Measurements from ENCODE around the gene BRSK2. TPM values are rescaled to one million over a fixed set of nuclear protein-coding genes. Genes with fewer than 3 reads are reported as not detected.

BRSK2 gene
- total RNA-seq, 1 donor from 2014 or later = 1.7 TPM

DNA sequence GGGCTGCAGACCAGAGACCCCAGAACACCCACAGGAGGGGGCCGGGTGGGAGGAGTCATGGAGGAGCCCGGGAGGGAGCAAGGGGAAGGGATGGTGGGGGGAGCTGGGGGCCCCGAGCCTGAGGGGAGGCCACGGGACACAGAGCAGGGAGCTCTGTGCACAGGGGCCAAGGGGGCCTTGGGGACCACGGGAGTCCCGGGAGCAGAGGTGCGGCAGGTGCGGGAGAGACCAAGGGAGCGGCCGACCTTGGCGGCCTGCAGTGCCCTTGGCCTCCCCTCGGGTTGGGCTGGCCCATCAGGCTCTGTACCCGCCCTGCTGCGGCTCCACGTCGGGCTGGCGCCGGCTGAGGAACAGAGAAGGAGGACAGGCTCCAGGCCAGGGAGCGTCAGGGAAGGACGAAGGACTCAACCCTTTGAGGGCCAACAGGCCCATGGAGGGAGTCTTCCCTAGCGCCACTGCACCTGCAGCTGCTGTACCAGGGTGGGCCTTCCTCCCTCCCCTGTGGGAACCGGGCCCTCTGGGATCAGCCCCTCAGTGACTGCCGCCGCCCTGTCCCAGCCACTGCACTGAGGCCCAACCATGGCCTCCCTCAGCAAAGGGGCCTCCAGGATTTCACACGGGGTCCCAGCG is 17.8 kb upstream of the BRSK2 start:
- DNase-seq (ENCODE audit: extremely low spot score, unreplicated experiment) = no peak
- Mint-ChIP-seq H3K4me1 (ENCODE audit: unreplicated experiment) (peaks cover 11% of the 10 kb centered on the region), H3K27me3 (ENCODE audit: unreplicated experiment) (peaks cover 5% of the 10 kb centered on the region), H3K36me3 (ENCODE audit: unreplicated experiment) (no peaks in the 10 kb centered on the region), H3K4me3 (ENCODE audit: unreplicated experiment) (no peak overlapping the region), H3K27ac (ENCODE audit: unreplicated experiment) (no peak overlapping the region), H3K9me3 (ENCODE audit: unreplicated experiment) (no peaks in the 10 kb centered on the region)
- TF ChIP-seq, protein P1, sequence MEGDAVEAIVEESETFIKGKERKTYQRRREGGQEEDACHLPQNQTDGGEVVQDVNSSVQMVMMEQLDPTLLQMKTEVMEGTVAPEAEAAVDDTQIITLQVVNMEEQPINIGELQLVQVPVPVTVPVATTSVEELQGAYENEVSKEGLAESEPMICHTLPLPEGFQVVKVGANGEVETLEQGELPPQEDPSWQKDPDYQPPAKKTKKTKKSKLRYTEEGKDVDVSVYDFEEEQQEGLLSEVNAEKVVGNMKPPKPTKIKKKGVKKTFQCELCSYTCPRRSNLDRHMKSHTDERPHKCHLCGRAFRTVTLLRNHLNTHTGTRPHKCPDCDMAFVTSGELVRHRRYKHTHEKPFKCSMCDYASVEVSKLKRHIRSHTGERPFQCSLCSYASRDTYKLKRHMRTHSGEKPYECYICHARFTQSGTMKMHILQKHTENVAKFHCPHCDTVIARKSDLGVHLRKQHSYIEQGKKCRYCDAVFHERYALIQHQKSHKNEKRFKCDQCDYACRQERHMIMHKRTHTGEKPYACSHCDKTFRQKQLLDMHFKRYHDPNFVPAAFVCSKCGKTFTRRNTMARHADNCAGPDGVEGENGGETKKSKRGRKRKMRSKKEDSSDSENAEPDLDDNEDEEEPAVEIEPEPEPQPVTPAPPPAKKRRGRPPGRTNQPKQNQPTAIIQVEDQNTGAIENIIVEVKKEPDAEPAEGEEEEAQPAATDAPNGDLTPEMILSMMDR (IDR thresholded peaks at IDR 0.05) = no peak

DNA sequence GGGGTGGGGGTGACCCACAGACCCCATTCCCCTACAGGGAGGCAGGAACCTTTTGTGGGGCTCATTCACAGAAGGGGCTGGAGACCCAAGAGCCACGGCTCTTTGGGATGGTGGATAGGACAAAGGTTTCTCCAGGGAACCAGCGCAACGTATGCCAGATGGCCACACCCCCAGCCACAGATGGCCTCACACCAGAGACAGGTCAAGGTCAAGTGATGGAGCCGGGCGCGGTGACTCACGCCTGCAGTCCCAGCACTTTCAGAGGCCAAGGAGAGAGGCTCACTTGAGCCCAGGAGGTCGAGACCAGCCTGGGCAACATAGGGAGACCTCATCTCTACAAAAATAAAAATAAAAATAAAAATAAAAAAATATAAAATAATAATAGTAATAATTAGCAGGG is 17.1 kb upstream of the BRSK2 start:
- Mint-ChIP-seq H3K4me1 (ENCODE audit: unreplicated experiment) (peaks cover 11% of the 10 kb centered on the region), H3K9me3 (ENCODE audit: unreplicated experiment) (no peaks in the 10 kb centered on the region), H3K4me3 (ENCODE audit: unreplicated experiment) (no peak overlapping the region), H3K27me3 (ENCODE audit: unreplicated experiment) (peaks cover 10% of the 10 kb centered on the region), H3K27ac (ENCODE audit: unreplicated experiment) (no peak overlapping the region), H3K36me3 (ENCODE audit: unreplicated experiment) (no peaks in the 10 kb centered on the region)
- DNase-seq (ENCODE audit: extremely low spot score, unreplicated experiment) = no peak
- TF ChIP-seq, protein P1 (IDR thresholded peaks at IDR 0.05) = no peak

DNA sequence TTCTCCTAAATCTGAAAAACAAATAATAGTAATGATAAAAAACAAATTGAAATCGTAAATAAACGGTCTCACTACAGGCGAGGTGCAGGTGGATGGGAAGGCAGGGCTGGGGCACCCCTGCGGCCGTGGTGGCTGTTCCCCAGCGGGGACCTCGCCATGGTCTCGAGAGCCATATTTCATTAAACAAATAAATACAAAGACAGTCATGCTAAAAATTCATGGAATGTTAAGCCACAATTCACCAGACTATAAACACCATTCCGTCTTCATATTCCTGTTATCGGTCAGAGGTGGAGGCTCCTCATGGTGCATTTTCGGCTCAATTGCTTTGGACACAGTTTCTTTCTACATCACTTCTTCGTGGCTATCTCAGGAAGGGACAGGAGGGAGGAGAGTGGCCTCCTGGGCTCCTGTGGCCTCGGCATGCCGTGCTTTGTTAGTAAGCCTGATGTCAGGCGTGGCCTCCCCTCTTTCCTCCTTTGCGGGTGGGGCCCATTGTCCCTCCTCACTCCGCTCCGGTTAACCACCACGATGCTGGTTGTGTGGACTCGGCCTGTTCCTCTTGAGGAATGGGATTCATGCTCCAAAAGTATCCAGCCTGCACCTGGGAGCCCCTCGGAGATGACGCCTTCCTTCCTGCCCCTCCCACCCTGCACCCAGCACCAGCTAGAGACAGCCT is 16.1 kb upstream of the BRSK2 start:
- H3K36me3 Mint-ChIP-seq (ENCODE audit: unreplicated experiment) = no peaks in the 10 kb centered on the region
- no peak for DNase-seq (ENCODE audit: extremely low spot score, unreplicated experiment)
- TF ChIP-seq, protein P1 (IDR thresholded peaks at IDR 0.05) = no peak
- peaks cover 11% of the 10 kb centered on the region for H3K4me1 Mint-ChIP-seq (ENCODE audit: unreplicated experiment)
- H3K27ac Mint-ChIP-seq (ENCODE audit: unreplicated experiment) = no peak overlapping the region
- H3K27me3 Mint-ChIP-seq (ENCODE audit: unreplicated experiment) = peaks cover 14% of the 10 kb centered on the region
- no peaks in the 10 kb centered on the region for H3K9me3 Mint-ChIP-seq (ENCODE audit: unreplicated experiment)
- H3K4me3 Mint-ChIP-seq (ENCODE audit: unreplicated experiment) = no peak overlapping the region

DNA sequence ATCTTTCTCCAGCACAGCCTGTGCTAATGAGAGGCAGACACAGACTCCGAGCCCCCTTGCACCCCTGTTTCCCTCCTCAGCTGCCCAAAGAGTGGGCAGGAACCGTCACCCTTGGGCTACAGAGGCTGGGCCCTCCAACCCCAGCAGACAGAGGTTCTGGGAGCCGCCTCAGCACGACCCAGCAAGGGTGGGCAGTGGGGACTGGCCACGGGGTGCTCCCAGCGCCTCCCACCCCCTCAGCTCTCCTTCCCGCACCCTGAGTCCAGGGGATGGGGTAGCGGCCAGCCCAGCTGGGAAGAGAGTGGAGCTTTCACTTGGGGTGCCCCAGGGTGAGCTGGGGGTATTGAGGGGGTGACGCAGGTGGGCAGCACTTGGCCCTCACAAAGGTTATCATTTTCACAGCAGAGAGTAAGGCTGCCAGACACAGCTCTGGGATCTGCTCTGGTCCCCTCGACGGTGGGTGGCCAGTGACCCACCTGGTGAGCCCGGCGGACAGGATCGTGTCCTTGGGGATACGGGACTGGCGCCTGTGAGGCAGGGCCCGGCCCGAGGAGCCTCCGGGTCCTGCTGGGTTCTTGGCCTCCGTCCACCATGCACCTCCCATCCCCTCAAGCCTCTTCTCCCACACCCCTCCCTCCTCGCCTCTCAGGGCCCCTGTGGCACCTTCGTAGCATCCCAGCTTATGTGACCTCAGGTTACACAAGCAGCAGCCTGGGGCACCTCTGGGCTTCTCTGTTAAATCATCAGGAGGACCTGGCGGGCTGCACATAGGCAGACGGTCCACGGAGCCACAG is 14.4 kb upstream of the BRSK2 start:
- peaks cover 11% of the 10 kb centered on the region for H3K4me1 Mint-ChIP-seq (ENCODE audit: unreplicated experiment)
- no peak overlapping the region for H3K4me3 Mint-ChIP-seq (ENCODE audit: unreplicated experiment)
- DNase-seq (ENCODE audit: extremely low spot score, unreplicated experiment) = no peak
- TF ChIP-seq, protein P1 (IDR thresholded peaks at IDR 0.05) = no peak
- H3K9me3 Mint-ChIP-seq (ENCODE audit: unreplicated experiment) = no peaks in the 10 kb centered on the region
- H3K27me3 Mint-ChIP-seq (ENCODE audit: unreplicated experiment) = peaks cover 23% of the 10 kb centered on the region
- H3K36me3 Mint-ChIP-seq (ENCODE audit: unreplicated experiment) = no peaks in the 10 kb centered on the region
- H3K27ac Mint-ChIP-seq (ENCODE audit: unreplicated experiment) = no peak overlapping the region

DNA sequence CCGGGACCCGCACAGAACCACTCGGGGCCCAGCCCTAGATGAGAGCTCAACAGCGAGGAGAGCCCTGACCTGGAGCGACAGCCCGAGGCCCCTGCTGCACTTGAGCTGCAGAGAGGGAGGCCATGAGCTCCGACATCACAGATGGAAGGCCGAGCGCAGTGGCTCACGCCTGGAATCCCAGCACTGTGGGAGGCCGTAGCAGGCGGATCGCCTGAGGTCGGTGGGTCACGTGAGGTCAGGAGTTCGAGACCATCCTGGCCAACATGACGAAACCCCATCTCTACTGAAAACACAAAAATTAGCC is 13.8 kb upstream of the BRSK2 start:
- Mint-ChIP-seq H3K9me3 (ENCODE audit: unreplicated experiment) (no peaks in the 10 kb centered on the region), H3K27ac (ENCODE audit: unreplicated experiment) (no peak overlapping the region), H3K4me1 (ENCODE audit: unreplicated experiment) (peaks cover 11% of the 10 kb centered on the region), H3K27me3 (ENCODE audit: unreplicated experiment) (peaks cover 27% of the 10 kb centered on the region), H3K36me3 (ENCODE audit: unreplicated experiment) (no peaks in the 10 kb centered on the region), H3K4me3 (ENCODE audit: unreplicated experiment) (no peak overlapping the region)
- DNase-seq (ENCODE audit: extremely low spot score, unreplicated experiment) = no peak
- TF ChIP-seq, protein P1 (IDR thresholded peaks at IDR 0.05) = no peak

Measured in osteocyte (in vitro differentiated cells).